ENCODE data around the gene NRAP. TPM values are rescaled to one million over a fixed set of nuclear protein-coding genes. Genes with fewer than 3 reads are reported as not detected.
A peak's percentile ranks its signal among the peaks of the same experiment; 100 is the strongest.

Gene NRAP
- total and polyA plus RNA-seq, 2 experiments from 2014 or later, result not detected

- DNase-seq, result no peak
Measured at GRCh38 chr10:113683300-113683699, 19.5 kb upstream of the NRAP start.

GRCh38 chr10:113681533-113682470 is 18.0 kb upstream of the NRAP start:
- Histone ChIP-seq H3K4me1 (ENCODE audit: insufficient read depth) (peaks cover 5% of the 10 kb centered on the region; the same call in 1 of the 2 replicates), H3K9me3 (ENCODE audit: low read depth) (no peaks in the 10 kb centered on the region), H3K9ac (0 out of 2 replicates have a peak overlapping the region, but pooled peaks have one; percentile 90), H3F3A (ENCODE audit: insufficient read depth) (peaks cover 14% of the 10 kb centered on the region; the same call in 1 of the 2 replicates), H4K20me1 (ENCODE audit: insufficient read depth) (no peaks in the 10 kb centered on the region), H3K4me3 (peak overlapping the region; percentile 98; the same call in 1 of the 2 replicates), H3K4me2 (ENCODE audit: unreplicated experiment) (peak overlapping the region; percentile 95), H3K9me2 (ENCODE audit: insufficient read depth) (no peaks in the 10 kb centered on the region), H3K36me3 (ENCODE audit: low read depth) (no peaks in the 10 kb centered on the region), H2AFZ (no peak overlapping the region), H3K27ac (no peak overlapping the region), H3K27me3 (replicated peaks; ENCODE audit: insufficient read depth) (no peaks in the 10 kb centered on the region), H3K79me2 (ENCODE audit: insufficient read depth) (peaks cover 71% of the 10 kb centered on the region)
- in situ Hi-C loops (cut with MboI), result no loop called here
- 57 to 62% methylated on average over 5 of the region's 5 CpGs for WGBS, 2 experiments (ENCODE audit: low coverage in 1 of 2, low lambda C conversion rate in 2 of 2, missing lambda C conversion rate in 2 of 2)
- peak; percentile 16 for DNase-seq
- TF ChIP-seq EZH2phosphoT487 (IDR thresholded peaks at IDR 0.05; ENCODE audit: insufficient read depth, low read depth), result no peak
- TF ChIP-seq EZH2 (IDR thresholded peaks at IDR 0.05; ENCODE audit: insufficient read depth, poor library complexity, severe bottlenecking), result no peak

More at GRCh38 chr10:113683300-113683699, 19.5 kb upstream of the NRAP start:
- no peaks in the 10 kb centered on the region for H3K27me3 ChIP-seq (replicated peaks; ENCODE audit: insufficient read depth)
- H3K9me2 ChIP-seq (ENCODE audit: insufficient read depth), result no peaks in the 10 kb centered on the region
- H3K4me3 ChIP-seq, result no peak overlapping the region
- no peaks in the 10 kb centered on the region for H3K9me3 ChIP-seq (ENCODE audit: low read depth)
- in situ Hi-C loops (cut with MboI), result no loop called here
- WGBS, 2 experiments (ENCODE audit: low coverage in 1 of 2, low lambda C conversion rate in 2 of 2, missing lambda C conversion rate in 2 of 2), result 96 to 98% methylated on average over 2 of the region's 2 CpGs
- H3F3A ChIP-seq (ENCODE audit: insufficient read depth), result peaks cover 14% of the 10 kb centered on the region; the same call in 1 of the 2 replicates
- no peaks in the 10 kb centered on the region for H3K36me3 ChIP-seq (ENCODE audit: low read depth)
- peaks cover 86% of the 10 kb centered on the region for H3K79me2 ChIP-seq (ENCODE audit: insufficient read depth)
- no peak for TF ChIP-seq EZH2 (IDR thresholded peaks at IDR 0.05; ENCODE audit: insufficient read depth, poor library complexity, severe bottlenecking)
- no peak for TF ChIP-seq EZH2phosphoT487 (IDR thresholded peaks at IDR 0.05; ENCODE audit: insufficient read depth, low read depth)
- peaks cover 5% of the 10 kb centered on the region; the same call in 1 of the 2 replicates for H3K4me1 ChIP-seq (ENCODE audit: insufficient read depth)
- no peaks in the 10 kb centered on the region for H4K20me1 ChIP-seq (ENCODE audit: insufficient read depth)
- H2AFZ ChIP-seq, result no peak overlapping the region
- no peak overlapping the region for H3K9ac ChIP-seq
- H3K27ac ChIP-seq, result no peak overlapping the region
- no peak overlapping the region for H3K4me2 ChIP-seq (ENCODE audit: unreplicated experiment)

GRCh38 chr10:113680190-113681111 is 16.6 kb upstream of the NRAP start:
- Histone ChIP-seq H3K4me2 (ENCODE audit: unreplicated experiment) (peak overlapping the region; percentile 95), H3K9me3 (ENCODE audit: low read depth) (no peaks in the 10 kb centered on the region), H4K20me1 (ENCODE audit: insufficient read depth) (no peaks in the 10 kb centered on the region), H3K4me1 (ENCODE audit: insufficient read depth) (peaks cover 5% of the 10 kb centered on the region; the same call in 1 of the 2 replicates), H3K79me2 (ENCODE audit: insufficient read depth) (peaks cover 57% of the 10 kb centered on the region), H3F3A (ENCODE audit: insufficient read depth) (peaks cover 14% of the 10 kb centered on the region; the same call in 1 of the 2 replicates), H3K9me2 (ENCODE audit: insufficient read depth) (no peaks in the 10 kb centered on the region), H3K36me3 (ENCODE audit: low read depth) (no peaks in the 10 kb centered on the region), H2AFZ (peak overlapping the region; percentile 98), H3K27ac (peak overlapping the region; percentile 77), H3K4me3 (peak overlapping the region; percentile 98), H3K27me3 (replicated peaks; ENCODE audit: insufficient read depth) (no peaks in the 10 kb centered on the region), H3K9ac (peak overlapping the region; percentile 90)
- TF ChIP-seq EZH2 (IDR thresholded peaks at IDR 0.05; ENCODE audit: insufficient read depth, poor library complexity, severe bottlenecking) (no peak), EZH2phosphoT487 (IDR thresholded peaks at IDR 0.05; ENCODE audit: insufficient read depth, low read depth) (no peak)
- WGBS, 2 experiments (ENCODE audit: low coverage in 1 of 2, low lambda C conversion rate in 2 of 2, missing lambda C conversion rate in 2 of 2), result 1 to 2% methylated on average over 28 of the region's 28 CpGs
- DNase-seq, result peak; percentile 78
- in situ Hi-C loops (cut with MboI), result no loop called here

All from GM23248 (cell line).